GM04504 (cell line): Measurements from ENCODE around the gene UBE2H.

ENCODE experiments used
- DNase-seq: peaks from one replicate; pipeline ENCODE4 v3.0.0-alpha.2; 2012; ENCODE audit warnings: low read depth

UBE2H gene

DNA sequence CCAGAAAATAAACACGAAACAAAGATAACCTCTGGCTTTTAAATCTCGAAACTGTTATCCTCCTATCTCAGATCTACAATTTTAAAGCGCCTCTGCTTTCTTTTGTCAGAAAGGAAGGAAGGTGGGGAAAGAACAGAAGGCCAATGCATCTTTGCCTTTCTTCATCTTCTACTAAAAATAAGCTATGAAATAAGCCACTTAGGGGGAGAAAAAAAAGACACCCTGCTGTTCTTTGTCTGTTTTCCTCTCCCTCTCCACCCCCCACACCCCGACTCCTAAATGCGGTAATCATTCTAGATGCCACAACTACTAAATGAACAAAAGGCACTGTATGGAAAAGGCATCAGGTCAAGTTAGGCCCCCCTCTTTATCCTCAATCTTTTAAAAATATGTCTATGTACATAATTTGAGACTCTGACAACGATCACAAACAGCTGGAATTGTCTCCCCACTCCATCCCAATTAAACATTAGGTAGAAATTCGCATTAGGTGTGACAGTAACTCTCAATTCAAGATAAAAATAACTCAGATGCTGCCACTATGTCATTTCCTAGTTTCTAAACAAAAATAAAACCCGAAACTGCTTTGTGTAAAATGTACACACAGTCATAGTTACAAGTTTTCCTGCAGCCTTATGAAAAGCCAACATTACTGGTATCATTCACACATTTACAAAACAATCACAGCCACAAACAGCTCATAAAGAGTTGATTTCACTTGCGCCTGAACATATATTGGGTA, 2.4 kb downstream of the UBE2H start:
- DNase-seq: no peak

DNA sequence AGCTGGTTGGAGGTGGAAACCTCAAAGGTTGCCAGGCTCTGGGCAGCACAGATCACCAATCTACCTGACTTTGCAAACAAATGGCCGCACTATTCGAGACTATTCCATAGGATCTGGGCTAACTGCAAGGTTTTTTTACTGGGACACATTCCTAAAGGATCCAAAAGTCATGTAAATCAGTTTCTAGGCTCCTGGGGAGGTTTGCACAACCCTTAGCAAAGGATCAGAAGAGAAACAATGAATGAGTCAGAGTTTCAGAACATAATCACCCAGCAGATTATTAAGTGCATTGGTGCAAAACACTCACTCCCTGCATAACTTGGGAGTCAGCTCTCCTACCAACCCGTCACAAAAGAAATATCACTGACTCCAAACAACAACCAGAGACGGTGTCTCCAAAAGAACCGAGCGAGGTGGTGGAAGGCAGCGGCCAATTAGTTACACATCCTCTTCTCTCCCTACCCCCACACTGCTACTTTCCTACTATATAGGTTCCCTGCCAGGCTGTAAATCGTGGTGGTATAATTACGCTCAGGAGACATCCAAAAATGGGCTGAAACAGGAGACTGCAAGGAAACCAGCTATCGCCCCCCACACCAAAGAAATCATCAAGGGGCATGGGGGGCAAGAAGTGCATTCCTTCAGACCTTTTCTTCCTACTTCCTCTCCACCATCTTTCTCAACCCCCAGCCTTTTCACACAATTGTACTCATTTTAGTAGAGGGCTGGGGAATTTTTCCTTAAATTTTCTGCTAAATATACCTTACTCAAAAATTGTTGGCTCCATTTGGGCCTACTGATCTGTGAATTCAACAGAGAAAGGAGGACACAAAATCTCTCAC, 3.2 kb downstream of the UBE2H start:
- DNase-seq: peak; percentile 58

DNA sequence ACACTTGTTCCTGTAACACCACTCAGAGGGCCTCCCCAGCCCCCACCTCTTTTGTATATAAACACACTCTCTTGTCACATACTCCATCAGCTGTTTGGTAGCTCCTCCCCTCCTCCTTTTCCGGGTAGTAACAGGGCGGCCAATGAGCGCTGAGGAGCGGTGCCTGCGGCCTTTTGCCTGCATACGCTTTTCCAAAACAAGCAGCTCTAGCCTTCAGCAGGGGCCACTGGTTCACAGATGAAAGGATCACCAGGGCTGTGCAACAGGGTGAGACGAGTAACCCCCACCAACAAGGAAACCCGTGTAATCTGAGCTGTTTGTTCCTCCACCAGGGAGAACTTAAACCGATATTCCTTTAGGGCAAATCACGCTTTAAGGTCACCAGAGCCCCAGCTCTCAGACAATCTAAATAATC, 3.9 kb downstream of the UBE2H start:
- peak; percentile 69 for DNase-seq

DNA sequence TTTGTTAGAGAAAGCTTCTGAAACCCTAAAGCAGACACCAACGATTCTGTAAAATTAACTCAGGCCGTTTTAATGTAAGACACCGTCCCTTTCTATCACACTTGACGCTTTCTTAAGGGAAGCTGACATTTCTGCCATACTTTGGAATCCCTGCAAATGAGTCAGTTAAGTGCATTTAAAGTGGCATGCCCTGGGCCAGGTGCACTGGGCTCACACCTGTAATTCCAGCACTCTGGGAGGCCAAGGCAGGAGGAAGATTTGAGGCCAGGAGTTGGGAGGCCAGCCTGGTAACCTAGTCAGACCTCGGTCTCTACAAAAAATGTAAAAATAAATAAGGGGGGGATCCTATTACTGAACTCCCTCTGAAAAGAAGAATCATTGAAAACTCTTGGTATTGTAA, 4.4 kb downstream of the UBE2H start:
- DNase-seq: no peak

DNA sequence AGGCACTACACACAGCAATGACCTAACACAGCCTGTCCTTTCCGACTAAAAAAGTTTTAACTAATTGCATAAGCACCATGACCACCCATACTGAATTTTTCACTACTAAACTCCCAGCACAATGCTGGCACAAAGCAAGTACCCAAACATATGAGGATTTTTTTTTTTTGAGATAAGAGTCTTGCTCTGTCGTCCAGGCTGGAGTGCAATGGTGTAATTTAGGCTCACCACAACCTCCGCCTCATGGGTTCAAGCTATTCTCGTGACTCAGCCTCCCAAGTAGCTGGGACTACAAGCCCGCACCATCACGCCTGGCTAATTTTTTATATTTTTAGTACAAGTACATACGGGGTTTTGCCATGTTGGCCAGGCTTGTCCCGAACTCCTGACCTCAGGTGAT, 5.1 kb downstream of the UBE2H start:
- DNase-seq: no peak

DNA sequence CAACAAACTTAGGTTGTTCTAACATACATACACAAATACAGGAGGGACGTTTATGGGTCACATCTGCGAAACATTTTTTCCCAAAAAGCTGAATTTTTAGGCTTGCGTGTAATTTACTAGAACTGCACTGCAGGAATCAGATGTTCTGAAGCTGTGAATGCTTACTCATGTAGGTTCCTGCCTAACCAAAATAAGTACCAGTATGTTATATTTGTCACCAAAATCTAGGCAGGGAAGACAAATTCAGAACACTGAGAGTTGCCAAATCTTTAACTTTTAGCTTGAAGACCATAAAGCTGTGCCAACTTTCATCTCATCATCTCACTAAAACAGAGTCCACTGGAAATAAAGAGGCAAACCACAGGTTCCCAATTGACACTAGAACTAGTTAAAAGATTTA, 5.7 kb downstream of the UBE2H start:
- DNase-seq: no peak

DNA sequence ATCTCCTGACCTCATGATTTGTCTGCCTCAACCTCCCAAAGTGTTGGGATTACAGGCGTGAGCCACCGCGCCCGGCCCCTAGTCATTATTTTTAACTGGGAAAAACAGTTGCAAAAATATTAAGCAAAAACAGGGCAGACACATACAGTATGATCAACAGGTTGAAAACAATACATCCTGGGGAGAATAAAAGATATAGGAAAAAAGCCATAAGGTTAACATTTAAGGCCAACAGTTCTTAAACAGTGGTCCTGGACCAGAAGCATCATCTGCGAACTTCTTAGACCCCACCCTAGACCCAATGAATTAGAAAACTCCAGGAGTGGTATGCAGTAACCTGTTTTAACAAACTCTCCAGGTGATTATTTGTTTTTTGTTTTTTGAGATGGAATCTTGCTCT, 6.5 kb downstream of the UBE2H start:
- DNase-seq: no peak

DNA sequence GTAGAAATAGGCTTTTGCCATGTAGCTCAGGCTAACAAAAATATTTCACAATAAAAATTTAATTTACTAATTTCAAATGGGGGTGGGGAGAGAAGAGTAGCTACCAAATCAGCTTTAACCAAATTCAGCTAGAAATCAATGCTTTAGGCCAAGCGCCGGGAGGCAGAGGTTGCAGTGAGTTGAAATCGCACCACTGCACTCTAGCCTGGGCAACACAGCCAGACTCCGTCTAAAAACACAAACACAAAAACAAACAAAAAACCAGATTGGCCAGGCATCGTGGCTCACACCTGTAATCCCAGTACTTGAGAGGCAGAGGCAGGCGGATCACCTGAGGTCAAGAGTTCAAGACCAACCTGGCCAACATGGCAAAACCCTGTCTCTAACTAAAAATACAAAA, 9.4 kb downstream of the UBE2H start:
- DNase-seq: no peak

DNA sequence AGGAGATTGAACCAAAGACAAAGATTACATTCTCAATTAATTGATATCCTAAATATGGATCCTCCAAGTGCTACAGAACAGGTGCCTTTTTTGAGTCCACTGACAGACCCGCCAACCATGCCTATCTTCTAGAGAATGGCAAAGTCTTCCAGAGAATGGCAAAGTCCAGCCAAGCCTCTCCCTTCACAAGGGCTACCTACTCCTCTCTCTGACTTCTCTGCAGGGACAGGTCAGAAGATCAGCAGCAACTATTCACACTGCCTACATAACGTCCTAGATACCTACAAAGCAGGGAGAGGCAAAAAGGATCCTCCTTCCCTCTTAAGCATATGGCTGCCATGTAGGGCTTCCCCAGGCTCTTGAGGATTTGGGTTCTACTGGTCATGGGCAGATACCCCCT, 12.4 kb downstream of the UBE2H start:
- DNase-seq: no peak

DNA sequence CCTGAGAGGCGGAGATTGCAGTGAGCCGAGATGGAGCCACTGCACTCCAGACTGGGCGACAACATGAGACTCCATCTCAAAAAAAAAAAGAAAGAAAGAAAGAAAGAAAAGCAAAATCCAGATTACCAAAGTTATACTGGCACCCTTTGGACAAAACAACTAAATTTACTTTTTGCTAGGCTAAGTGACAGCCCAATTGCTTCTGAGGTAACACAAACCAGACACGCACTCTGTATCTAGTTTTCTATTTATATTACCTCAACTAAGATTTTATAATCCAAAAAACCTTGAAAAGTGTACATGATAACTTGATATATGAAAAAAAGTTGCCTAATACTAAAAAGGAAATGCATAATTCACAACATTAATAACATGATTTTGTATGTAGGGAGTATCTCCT, 12.9 kb downstream of the UBE2H start:
- no peak for DNase-seq

DNA sequence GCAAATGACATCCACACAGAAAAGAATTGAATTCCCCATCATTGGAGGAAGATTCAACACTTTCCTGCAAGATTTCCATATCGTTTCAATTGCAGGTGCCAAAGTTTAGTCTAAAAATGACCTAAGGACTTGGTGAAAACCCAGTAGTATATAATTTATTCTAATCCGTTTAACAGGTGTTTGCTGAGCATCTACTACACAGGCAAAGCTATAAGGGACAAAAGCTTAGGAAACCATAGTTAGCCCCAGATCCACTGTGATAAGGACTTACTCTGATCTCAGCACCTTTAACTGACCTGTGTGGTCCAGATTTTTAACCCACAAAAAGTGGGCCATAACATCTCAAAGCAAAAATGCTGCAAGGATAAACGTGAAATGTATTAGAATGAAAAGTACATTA, 19.1 kb downstream of the UBE2H start:
- DNase-seq: no peak

DNA sequence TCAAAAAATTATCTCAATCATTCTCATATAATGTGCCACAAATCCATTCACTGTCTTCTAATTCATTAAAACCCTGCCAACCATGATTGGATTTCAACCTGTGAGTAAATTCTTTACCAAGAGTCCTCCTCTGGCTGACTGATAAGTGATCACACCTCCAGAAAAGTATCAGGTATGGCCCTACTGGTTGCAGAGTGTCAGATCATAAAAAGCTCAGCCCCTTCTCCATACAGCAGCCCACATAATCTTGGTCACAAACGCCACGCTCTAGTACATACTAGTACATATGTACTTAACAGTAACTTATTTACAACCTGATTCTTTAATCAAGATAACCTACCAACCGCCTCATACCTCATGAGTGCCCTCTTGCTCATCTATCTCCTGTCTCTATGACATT, 26.1 kb downstream of the UBE2H start:
- no peak for DNase-seq

DNA sequence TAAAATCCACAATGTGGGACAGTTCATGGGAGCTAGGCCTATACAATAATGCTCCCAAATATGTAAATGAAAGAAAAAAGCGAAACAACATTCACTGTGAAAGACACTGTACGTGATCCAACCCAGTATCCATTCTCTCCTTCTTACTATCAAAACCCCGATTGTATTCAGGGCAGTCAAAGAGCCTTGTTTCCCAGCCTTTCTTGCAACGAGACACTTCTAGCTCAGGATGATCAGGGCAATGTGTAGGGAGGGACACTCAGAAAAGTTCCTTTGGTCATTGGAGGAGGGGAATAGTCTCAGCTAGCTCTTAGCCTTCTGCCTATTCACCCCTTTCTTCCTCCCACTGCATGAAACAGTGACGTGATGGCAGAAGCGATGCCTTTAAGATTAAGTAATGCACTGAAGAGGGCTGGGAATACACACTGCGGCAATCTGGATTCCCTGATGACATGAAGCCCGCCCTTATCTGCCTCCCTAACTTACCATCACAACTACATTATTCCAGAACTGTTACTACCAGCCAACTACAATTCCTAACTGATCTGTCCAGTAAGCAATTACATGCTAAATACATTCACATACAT, 27.3 kb downstream of the UBE2H start:
- DNase-seq: no peak

DNA sequence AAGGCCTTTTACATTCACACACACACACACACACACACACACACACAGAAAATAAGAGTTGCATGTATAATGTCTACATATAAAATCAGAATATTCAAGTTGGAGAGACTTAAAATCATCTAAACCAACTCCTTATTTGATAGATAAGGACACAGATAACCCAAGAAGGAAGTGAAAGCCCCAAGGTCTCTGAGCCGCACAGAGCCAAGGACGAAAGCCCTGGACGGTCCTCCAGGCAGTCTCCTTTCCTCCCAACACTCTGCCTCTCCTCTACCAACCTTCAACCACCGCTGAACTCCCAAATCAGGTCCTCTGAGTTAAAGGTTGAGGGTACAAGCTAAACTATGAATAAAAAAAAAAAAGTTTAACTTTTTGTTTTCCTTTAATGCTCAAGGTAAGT, 28.2 kb downstream of the UBE2H start:
- no peak for DNase-seq

DNA sequence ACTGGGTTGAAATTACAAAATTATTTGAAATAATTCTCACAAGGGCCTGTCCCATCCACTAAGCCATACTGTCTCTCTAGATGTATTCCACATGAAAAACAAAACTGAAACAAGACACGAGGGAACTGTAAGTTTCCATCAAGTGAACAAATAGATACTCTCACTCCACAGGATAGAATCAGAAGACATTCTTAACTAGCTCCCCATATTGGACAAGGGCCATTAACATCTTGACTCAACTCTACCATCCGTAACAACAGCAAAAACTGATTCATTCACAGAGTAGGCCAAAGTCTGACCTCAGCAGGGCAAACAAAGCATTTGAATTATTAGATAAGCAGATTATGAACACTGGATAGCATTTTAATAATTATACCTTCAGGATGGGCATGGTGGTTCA, 29.1 kb downstream of the UBE2H start:
- peak; percentile 69 for DNase-seq

DNA sequence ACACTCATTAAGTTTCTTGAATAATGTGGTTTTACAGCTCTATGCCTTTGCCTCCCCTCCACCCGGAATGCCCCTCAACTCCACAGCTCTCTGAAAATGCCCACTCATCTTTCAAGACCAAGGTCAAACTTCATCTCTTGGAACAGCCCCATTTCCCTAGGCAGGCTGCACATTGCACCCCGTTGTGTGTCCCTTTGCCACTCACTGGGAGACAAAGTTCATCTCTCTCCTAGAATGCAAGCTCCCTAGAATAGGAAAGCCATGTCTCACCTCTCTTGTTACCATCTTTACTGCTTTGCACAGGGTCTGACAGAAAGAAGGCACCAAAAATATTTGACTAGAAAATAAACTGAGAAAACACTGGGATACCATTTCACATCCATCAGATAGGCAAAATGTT, 33.3 kb downstream of the UBE2H start:
- DNase-seq: no peak

DNA sequence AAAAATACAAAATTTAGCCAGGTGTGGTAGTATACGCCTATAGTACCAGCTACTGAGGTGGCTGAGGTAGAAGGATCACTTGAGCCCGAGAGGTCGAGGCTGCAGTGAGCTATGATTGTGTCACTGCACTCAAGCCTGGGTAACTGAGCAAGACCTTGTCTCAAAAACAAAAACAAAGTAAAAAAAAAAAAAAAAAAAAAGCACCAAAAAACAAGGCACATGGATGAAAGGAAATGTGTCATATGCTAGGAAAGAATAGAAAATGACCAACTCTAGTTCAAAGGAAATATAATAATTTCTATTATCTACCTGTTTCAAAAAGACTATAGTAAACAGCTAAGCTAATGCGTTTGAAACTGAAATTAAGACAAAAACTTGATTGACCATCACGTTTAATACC, 33.8 kb downstream of the UBE2H start:
- DNase-seq: no peak

DNA sequence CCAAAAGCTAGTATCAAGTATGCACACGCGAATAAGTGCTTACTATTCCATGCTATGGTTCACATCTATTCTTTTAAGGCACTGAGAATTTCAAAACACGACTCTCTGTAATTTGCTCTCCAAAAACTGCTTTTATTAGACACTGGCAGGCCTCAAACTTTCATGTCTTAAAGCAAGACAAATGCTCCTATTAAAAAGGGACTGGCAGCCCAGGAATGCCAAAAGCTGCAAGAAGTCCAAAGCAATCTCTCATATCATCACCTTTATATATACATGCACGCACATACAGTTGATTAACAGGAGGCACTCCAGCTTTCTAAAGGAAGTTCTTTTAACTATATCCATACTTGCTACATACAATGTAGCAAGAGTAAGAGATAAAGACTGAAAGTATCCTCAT, 34.8 kb downstream of the UBE2H start:
- DNase-seq: no peak

DNA sequence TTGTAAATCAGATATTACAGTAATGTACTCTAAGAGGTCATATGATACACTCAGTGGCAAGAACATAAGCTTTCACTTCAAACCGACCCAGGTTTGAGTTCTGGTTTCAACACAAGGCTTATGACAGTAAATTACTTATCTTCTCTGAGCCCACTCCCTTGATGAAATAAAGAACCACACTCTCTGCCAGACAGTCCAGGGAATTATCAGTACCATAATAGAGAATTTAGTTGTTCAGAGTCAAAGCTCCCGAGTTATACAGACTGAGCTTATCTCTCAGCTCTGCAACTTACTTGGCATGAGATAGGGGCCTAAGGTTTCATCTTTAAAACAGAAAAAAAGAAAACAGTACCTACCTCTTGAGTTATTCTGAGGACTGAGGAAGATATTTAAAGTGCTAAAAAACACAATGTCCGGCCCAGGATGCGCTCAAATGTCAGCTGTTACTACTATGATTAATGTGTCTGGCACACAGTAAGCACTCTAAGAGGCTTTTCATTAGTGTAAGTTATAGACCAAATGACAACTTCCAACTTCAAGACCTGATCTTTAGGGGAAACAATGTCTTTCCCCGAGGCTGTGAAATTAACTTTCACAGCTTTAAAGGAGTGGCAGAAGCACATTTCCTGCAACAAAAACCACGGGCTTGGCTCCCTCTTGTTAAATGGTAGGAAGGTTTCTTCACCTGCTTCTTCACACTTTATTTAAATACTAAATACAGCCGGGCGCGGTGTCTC, 38.1 kb downstream of the UBE2H start:
- no peak for DNase-seq

DNA sequence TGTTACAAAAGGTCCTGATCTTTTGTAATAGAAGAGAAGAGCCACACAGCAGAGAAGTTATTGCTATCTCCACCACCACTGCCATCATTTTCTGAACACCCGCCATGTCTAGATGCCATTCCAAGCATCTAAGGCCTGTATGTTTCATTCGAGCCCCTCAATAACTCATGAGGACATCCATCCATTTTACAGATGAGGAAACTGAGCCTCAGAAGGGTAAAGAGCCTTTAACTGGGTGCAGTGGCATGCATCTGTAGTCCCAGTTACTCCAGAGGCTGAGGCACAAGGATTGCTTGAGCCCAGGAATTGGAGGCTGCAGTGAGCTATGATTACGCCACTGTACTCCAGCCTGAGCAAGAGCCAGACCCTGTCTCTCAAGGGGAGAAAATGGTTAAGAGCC, 39.3 kb downstream of the UBE2H start:
- no peak for DNase-seq

DNA sequence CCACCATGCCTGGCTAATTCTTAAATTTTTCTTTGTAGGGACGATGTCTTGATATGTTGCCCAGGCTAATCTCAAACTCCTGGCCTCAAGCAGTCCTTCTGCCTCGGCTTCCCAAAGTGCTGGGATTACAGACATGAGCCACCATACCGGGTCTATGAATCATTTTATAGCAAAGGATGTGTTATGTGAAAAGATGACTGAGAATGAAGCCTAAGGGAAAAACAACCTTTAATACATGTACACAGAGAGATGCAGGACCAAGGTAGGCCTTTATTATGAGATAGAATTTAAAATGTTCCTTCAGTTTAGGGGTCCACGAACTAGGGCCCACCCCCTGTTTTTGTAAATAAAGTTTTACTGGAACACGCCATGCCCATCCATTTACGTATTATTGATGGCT, 41.0 kb downstream of the UBE2H start:
- no peak for DNase-seq

DNA sequence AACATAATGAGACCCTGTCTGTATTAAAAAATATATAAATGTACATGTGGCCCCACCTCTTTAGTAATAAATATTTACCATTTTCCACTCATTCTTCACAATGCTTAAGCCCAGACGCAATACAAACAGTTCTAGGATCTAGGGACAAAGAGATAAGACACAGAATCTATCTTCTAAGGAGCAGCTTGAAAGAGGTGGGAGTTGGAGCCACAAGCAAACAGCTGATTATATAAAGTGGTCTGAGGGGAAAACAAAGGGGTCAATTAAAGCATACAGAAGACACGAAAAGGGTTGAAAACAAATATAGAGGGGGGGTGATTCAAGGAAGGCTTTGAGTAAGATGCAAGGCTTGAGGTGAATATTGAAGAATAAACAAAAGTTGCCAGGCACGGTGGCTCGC, 43.1 kb downstream of the UBE2H start:
- DNase-seq: no peak

DNA sequence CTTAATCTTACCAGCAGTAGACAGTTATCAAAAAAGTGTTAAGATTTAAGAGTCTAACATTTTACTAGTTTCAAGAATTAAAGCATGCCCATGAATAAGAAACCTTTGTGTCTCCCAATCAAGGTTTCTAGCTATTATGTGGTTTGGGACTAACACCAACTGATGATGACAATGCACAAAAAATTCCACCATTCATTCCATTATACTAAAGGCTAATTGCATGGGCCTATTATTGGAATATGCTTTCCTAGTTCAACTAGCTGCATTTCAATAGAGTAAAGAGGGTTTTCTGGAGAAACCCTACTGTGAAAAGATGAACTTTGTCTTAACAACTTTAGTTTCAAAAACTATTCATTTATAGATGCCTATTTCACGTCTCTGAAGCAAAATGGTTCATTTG, 44.6 kb downstream of the UBE2H start:
- no peak for DNase-seq
